HG03432 (cell line): ENCODE results near the gene PDAP1.
"Not testable (repeated sequence)": the region's sequence is repeated elsewhere in the genome, so short reads cannot be mapped to it uniquely, and the experiment has no call there.

Experiments
- ATAC-seq: cut with Tn5 transposase; IDR thresholded peaks from one replicate; pipeline ENCODE4 v1.9.1; 2021; ENCODE audit warnings: mild to moderate bottlenecking, moderate library complexity; ENCODE audit not compliant: unreplicated experiment

PDAP1 gene

DNA sequence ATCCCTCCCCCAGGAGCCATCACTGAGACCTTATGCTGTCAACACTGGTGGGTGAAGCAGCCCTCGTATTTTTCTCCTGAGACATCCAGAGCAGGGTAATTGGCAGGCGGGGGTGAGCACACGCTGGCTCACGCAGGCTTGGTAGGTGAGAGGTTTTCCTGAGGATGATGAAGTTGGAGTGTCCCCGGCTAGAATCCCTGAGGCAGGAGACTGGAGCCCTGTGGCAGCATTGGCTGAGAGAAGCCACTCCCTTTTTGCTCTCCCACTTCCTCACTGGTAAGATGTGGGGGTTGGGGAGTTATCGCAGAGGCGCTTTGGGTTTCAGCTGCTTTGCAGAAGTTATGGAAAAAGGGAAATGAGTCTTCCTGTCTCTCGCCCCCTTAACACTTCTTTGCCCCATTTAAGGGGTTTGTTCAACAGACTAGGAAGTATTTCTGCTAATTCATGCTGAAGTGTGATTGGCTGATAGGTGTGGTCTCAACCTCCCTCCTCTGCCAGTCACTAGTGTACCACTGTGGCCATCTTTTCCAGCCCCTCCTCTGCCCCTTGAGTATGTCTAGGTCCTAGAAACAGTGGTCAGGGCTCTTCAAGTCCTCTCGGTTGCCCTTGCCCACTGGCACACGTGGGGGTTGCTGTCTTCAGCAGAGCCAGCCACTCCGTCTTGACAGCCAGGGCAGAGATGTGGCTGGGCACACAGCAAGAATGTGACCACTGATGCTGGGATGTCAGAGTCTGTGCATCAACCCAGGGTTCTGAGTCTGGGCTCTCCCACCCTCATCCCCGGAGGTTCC is 28.2 kb downstream of the PDAP1 start:
- ATAC-seq: peak; percentile 44

DNA sequence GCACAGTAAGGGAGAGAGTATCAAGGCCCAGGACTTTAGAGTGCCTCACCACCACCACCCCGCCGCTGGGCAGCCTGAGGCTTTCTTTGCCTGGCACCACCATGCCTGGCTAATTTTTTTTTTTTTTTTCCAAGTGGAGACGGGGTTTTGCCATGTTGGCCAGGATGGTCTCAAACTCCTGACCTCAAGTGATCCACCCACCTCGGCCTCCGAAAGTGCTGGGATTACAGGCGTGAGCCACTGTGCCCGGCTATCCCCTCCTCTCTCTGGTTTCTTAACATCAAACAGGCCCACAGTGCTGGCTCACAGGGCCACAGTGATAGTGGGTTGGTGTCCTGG is 28.7 kb downstream of the PDAP1 start:
- not testable (repeated sequence) for ATAC-seq

DNA sequence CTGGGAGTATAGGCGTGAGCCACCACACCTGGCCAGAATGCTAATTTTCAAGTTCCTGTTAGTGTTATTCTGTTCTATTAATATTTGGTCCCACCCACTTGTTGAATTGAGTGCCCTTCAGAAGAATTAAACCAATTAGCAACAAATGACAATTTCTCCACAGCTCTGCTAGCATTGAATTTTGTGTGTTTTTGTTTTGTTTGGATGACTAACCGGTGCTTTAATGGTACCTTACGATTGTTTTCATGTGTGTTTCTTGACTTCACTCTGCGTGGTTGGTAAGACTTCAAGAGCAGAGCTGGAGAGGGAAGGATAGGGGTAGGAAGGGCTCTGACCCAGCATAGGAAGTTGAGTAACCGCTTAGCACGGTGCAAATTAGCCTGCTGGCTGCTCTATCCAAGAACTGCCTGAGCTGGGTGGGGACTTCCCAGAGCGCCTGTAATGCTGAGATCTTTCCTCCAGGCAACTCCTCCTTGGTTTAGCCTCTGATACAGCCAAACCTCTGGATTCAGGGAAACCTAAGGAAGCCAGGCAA is 29.3 kb downstream of the PDAP1 start:
- no peak for ATAC-seq

DNA sequence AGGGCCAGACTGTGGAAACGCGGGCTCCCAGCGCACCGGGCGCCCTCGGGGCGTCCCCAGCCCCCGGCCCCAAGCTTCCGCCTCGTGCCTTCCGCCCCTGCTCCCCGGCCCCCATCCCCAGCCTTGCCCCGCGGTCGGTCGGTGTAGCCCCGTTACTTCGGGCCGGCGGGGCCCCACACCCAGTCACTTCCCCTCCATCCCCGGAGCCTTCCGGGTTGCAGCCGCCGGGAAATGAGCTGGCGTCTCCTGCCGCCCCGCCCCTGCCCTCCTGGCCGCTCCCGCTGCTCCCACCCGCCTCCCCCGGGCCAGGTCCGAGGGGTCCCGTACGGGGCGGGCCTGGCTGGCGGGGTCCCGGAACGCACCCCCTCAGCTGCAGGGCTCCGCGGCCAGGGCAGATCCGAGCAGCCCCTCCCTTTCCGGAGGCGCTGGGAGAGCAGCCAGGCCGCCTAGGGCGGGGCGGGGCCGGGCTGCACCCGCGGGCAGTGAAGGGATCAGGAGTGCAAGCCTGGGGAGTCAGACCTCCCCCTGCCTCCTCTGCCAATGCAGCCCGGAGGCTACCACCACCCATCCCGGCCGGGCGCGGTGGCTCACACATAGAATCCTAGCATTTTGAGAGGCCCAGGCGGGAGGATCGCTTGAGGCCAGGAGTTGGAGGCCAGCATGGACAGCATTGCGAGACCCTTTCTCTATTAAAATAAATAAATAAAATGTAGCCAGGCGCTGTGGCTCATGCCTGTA is 33.2 kb downstream of the PDAP1 start:
- peak; percentile 60 for ATAC-seq

DNA sequence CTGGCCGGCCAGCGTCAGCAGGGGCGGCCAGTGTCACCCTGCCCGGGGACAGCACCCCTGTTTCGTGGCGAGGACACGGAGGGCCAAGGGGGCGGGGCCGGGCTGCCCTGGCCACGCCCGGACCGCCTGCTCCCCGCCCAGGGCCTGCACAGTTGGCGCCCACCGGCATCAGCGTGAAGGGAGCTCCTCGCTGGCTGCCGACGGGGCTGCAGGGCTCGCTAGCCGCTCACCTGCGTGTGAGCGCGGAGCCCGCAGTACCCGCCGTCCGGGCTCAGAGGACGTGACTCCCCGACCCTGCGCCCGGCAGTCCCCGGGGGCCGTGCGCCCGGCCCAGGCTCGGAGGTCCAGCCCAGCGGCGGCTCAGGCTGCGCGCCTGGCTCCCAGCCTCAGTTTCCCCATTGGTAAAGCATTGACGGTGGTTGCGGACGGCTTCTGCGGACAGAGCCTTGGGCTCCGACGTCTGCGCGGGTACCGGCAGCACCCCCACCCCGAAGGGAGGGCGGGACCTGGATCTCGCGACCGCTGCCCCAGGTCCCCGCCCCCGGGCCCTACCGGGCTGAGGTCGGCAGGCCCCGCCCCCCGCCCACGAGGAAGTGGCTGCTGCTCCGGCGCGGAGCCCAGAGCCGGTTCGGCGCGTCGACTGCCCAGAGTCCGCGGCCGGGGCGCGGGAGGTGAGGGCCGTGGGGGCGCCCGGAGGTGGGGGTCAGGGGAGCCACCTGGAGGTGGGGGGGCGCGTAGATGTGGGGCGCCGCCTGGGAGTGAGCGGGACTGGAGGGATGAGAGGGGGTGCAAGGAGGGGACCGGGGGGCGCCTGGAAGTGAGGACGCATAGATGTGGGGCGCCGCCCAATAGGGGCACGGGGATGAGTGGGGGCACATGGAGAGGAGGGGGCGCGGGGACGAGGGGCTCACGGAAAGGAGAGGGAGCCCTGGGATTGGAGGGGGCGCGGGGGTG is 34.0 kb downstream of the PDAP1 start, which contains the start of gene ARPC1B:
Gene ARPC1B (plus strand): TSS at position 620 of the 954 bp plus-strand sequence. CDS start 10,985 bp downstream, outside the sequence.
- peak; percentile 70 for ATAC-seq

DNA sequence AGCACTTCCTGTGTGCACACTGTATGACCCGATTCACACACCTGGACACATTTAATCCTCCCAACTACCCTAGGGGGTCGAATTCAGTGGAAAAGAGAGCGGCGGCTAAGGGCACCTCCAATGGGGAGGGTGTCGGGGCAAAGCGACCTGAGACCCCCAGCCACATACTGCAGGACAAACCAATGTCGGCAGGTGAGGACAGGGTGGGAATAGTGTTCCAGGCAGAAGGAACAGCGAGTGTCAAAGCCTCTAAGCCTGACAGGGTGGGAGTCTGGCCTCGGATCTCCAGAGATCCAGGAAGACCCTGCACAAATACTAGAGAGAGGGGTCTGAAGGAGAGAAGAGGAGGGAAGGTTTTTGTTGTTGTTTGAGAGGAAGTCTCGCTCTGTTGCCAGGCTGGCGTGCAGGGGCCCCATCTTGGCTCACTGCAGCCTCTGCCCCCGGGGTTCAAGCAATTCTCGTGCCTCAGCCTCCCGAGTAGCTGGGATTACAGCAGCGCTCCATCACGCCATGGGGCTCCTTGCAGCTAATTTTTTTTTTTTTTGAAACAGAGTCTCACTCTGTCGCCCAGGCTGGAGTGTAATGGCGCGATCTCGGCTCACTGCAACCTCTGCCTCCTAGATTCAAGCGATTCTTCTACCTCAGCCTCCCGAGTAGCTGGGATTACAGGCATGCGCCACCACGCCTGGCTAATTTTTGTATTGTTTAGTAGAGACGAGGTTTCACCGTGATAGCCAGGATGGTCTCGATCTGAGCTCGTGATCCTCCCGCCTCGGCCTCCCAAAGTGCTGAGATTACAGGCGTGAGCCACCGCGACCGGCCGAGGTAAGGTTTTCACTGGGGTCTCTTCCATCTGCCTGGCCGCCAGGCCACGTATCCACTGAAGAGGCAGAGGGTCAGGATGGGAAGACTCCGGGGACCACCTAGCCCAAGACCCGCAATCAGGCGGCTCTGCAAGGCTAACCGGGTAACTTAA is 35.0 kb downstream of the PDAP1 start:
- ATAC-seq: no peak

DNA sequence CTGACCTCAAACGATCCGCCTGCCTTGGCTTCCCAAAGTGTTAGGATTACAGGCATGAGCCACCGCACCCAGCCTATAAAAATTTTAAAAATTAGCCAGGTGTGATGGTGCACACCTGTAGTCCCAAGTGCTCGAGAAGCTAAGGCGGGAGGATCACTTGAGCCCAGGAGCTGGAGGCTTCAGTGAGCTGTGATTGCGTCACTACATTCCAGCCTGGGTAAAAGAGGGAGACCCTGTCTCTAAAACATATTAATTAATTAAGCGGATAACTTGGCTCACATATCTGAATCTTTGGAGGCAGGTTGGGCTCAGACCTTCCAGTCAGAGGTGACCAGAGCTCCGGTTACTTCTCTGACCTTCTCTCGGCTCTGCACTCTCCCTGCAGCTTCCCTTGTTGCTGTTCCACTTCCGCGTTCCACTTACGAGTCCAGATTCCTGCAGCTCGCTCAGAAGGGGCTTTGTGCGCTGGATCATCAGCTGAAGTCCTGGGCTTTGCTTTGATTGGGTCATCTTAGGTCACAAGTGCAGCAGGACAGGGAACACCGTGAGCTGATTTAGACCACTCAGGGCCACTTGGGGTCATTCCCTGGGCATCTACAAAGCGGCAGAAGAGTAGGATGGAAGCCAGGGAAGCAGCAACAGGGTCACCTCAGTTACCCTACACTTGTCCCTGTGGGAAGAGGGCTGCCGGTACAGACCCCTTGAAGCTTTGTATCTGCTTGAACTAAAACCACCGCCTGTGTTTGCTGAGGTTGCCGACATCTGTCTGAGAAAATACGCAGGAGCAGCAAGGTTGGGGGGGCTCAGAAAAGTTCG is 35.9 kb downstream of the PDAP1 start:
- no peak for ATAC-seq

GRCh38 chr7:99371376-99371920 is 36.9 kb downstream of the PDAP1 start:
- ATAC-seq: no peak

- no peak for ATAC-seq
Observed at GRCh38 chr7:99369767-99370391, 38.5 kb downstream of the PDAP1 start.

GRCh38 chr7:99368750-99369389 is 39.5 kb downstream of the PDAP1 start:
- no peak for ATAC-seq

DNA sequence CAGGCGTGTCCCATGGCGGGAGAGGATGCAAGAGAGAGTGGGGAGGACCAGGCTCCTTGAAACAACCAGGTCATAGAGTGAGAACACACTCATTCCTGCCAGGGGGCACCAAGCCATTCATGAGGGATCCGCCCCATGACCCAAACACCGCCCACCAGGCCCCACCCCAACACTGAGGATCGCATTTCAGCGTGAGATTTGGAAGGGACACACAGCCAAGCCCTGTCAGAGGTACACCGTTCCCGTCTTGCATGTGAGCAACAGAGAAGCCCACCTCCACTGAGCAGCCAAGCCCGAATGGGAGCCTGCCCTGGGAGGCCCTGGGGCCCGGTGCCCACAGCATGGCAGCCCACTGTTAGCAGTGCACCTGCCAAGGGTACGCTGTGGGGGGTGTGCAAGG is 41.8 kb downstream of the PDAP1 start:
- no peak for ATAC-seq

DNA sequence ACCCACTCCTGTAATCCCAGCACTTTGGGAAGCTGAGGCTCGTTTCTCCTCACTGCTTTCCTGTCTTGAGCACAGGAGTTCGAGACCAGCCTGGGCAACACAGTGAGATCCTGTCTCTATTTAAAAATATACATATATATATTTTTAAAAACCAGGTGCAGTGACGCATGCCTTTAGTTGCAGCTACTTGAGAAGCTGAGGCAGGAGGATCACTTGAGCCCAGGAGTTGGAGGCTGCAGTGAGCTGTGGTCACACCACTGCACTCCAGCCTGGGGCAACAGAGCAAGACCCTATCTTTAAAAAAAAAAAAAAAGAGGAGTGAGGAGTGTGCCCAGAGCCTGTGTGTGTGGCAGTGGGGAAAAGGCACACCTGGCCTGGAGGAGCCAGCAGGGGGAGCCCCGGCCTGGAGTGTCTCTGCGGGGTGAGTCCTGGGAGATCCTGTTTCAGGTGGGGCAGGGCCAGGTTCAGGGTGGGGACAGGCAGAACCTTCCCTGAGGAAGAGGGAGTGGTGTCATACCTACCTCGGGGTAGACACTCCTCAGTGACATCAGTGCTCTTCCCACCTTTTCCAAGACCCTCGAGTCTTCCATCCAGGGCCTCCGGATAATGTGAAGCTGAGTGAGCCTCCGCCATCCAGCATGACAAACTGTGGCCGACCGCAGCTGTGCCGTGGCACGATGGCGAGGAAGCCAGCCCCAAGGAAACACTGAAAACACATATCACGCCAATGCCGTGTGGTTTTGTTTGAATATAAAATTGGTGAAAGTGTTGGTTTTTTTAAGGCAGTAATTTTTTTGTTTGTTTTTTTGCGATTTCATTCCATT is 42.9 kb downstream of the PDAP1 start:
- ATAC-seq: no peak

- ATAC-seq: no peak
Observed at GRCh38 chr7:99363286-99363685, 45.1 kb downstream of the PDAP1 start.

DNA sequence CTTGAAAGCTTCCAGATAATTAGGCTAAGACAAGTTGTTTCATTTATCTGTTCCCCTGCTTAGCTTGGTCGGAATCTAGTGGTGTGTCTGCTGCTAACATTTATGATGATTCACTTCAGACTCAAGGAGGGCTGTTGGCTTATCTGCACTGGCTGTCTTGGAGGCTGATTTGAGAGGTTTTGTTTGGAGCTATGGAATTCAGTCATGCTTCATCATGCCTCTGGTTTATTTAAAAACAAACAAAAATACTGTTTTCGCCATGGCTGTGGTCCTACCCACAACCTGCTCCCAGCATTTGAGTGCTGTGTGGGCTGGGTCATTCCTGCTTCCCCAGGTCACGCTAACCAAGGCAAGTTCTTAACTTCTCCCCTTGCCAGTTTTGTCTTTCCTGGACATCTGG is 45.6 kb downstream of the PDAP1 start:
- ATAC-seq: no peak

DNA sequence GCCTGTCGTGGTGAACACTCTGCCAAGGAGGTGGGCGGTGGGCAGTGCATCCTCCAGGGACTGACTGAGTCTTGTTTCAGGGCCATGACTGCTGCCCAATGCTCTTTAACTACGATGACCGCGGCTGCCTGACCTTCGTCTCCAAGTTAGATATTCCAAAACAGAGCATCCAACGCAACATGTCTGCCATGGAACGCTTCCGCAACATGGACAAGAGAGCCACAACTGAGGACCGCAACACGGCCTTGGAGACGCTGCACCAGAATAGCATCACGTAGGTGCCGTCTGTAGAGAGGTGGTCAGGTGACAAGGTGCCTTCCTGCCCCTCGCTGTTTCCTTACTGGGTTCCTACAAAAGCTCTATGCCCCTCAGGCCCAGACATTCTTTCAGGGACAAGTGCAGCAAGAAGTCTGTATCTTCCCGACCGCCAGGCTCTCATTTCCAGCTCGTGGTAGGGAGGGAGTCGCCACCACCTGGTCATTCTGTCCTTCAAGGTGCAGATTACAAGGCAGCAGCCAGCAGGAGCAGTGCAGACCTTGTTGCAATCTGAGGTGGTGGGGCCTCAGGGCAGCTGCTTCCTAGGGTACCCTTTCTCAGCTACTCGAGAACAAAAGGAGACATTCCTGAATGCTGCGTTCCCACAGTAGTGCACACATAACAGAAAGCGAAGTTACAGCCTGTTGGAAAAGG is 48.8 kb downstream of the PDAP1 start:
- no peak for ATAC-seq

DNA sequence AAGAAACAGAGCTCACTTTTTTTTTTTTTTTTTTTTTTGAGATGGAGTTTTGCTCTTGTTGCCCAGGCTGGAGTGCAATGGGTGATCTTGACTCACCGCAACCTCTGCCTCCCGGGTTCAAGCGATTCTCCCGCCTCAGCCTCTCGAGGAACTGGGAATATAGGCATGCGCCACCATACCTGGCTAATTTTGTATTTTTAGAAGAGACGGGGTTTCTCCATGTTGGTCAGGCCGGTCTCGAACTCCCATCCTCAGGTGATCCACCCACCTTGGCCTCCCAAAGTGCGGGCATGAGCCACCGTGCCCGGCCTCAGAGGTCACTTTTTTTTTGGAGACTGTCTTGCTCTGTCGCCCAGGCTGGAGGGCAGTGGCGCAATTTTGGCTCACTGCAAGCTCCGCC is 49.9 kb downstream of the PDAP1 start:
- not testable (repeated sequence) for ATAC-seq
